Left lung (tissue), 10 donors: Measurements from ENCODE around the gene MYLK. TPM values are rescaled to one million over a fixed set of nuclear protein-coding genes. Genes with fewer than 3 reads are reported as not detected.

ENCODE experiments used
- ATAC-seq: fragments of 200-7000 bp; cut with Tn5 transposase; one replicate; pipeline ENCODE4 v1.9.1; 2020; ENCODE audit warnings: moderate library complexity
- DNase-seq, 4 donors: peaks; one replicate each; pipeline ENCODE4 v3.0.0-alpha.2; 2013 to 2020
- H3K27ac ChIP-seq, 2 donors: fragments of 200-600 bp; sonication (generic) in 1 of 2; one replicate each; pipeline versions ENCODE4 v1.5.0 to v1.8.0; 2020 to 2021
- H3K27me3 ChIP-seq, 2 donors: fragments of 200-600 bp; sonication (generic) in 1 of 2; one replicate each; pipeline versions ENCODE4 v1.5.0 to v1.8.0; 2020 to 2021
- H3K36me3 ChIP-seq, 2 donors: fragments of 200-600 bp; sonication (generic) in 1 of 2; one replicate each; pipeline versions ENCODE4 v1.5.0 to v1.8.0; 2020 to 2021
- H3K4me1 ChIP-seq, 2 donors: fragments of 200-600 bp; one replicate each; pipeline ENCODE4 v1.8.0; 2021
- H3K4me3 ChIP-seq, 2 donors: fragments of 200-600 bp; sonication (generic) in 1 of 2; one replicate each; pipeline versions ENCODE4 v1.5.0 to v1.8.0; 2020 to 2021; ENCODE audit warnings: mild to moderate bottlenecking in 1 of 2
- H3K9me3 ChIP-seq, 2 donors: fragments of 200-600 bp; sonication (generic) in 1 of 2; one replicate each; pipeline versions ENCODE4 v1.5.0 to v1.8.0; 2020 to 2021
- CTCF ChIP-seq, 2 donors: fragments of 200-600 bp; sonication (generic) in 1 of 2; IDR thresholded peaks; one replicate each; pipeline versions ENCODE4 v1.5.0 to v1.8.0; 2021; ENCODE audit warnings: antibody characterized with exemption in 2 of 2
- intact Hi-C, 2 donors: fragments of 100-400 bp; cut with DNase I; formaldehyde crosslinking; loops; one replicate each; pipeline versions ENCODE4 v1.11.2 to v1.14.2; 2022
- polyA plus RNA-seq, 6 donors: library from polyadenylated mRNA; unstranded; fragments of 120-200 nt; gene quantifications; one replicate each; pipeline ENCODE4 v1.2.1, GENCODE V29; 2013; ENCODE audit not compliant: insufficient read length in 6 of 6
- total RNA-seq, 2 donors: library from RNA; stranded (reverse); fragmentation: NEBNext Ultra II Directional; extraction: Animal tissue kit (Norgen Biotek cat#: 25700); gene quantifications; one replicate each; pipeline ENCODE4 v1.2.1, GENCODE V29; 2021
- donor health status: DM: no; HTN: yes; CAD: no.
- donor health status: DM: no; HTN: no; CAD: no.

MYLK gene
- total and polyA plus RNA-seq, 8 donors, result 155 to 468 (median 410) TPM

- DNase-seq, result no peak
- H3K27me3 ChIP-seq, result no peaks in the 10 kb centered on the region
- intact Hi-C loops, result no loop called here
- no peak for TF ChIP-seq CTCF (IDR thresholded peaks at IDR 0.05)
- no peaks in the 10 kb centered on the region for H3K4me1 ChIP-seq
- ATAC-seq, result no peak
- H3K36me3 ChIP-seq, result no peaks in the 10 kb centered on the region
- H3K9me3 ChIP-seq, result peaks cover 0 to 16% of the 10 kb centered on the region in 2 donors
- no peak overlapping the region for H3K4me3 ChIP-seq
- peak overlapping the region in 1 of 2 donors; percentile 13 for H3K27ac ChIP-seq
Measured at GRCh38 chr3:123834631-123835030, 49.5 kb downstream of the MYLK start.

GRCh38 chr3:123833398-123833785 lies 50.7 kb downstream of the MYLK start:
- no peak overlapping the region for H3K27ac ChIP-seq
- H3K36me3 ChIP-seq, result no peaks in the 10 kb centered on the region
- H3K4me1 ChIP-seq, result no peaks in the 10 kb centered on the region
- intact Hi-C loops, result no loop called here
- TF ChIP-seq CTCF (IDR thresholded peaks at IDR 0.05), result no peak
- H3K27me3 ChIP-seq, result no peaks in the 10 kb centered on the region
- H3K9me3 ChIP-seq, result peaks cover 0 to 16% of the 10 kb centered on the region in 2 donors
- H3K4me3 ChIP-seq, result no peak overlapping the region
- no peak for ATAC-seq
- no peak for DNase-seq

- no peaks in the 10 kb centered on the region for H3K4me1 ChIP-seq
- no peaks in the 10 kb centered on the region for H3K36me3 ChIP-seq
- intact Hi-C loops, result no loop called here
- no peak for DNase-seq
- H3K27me3 ChIP-seq, result no peaks in the 10 kb centered on the region
- no peak for TF ChIP-seq CTCF (IDR thresholded peaks at IDR 0.05)
- peaks cover 0 to 16% of the 10 kb centered on the region in 2 donors for H3K9me3 ChIP-seq
- no peak overlapping the region for H3K27ac ChIP-seq
- no peak for ATAC-seq
- no peak overlapping the region for H3K4me3 ChIP-seq
Measured at GRCh38 chr3:123832692-123833397, 51.3 kb downstream of the MYLK start.

GRCh38 chr3:123831420-123831819 lies 52.7 kb downstream of the MYLK start:
- H3K9me3 ChIP-seq, result peaks cover 0 to 28% of the 10 kb centered on the region in 2 donors
- intact Hi-C loops, result no loop called here
- no peak for TF ChIP-seq CTCF (IDR thresholded peaks at IDR 0.05)
- ATAC-seq (no peak), DNase-seq (no peak)
- no peaks in the 10 kb centered on the region for H3K4me1 ChIP-seq
- H3K4me3 ChIP-seq, result no peak overlapping the region
- H3K27me3 ChIP-seq, result no peaks in the 10 kb centered on the region
- H3K27ac ChIP-seq, result no peak overlapping the region
- no peaks in the 10 kb centered on the region for H3K36me3 ChIP-seq

- Histone ChIP-seq H3K27ac (no peak overlapping the region), H3K4me1 (no peaks in the 10 kb centered on the region), H3K27me3 (no peaks in the 10 kb centered on the region), H3K36me3 (no peaks in the 10 kb centered on the region), H3K9me3 (peaks cover 0 to 19% of the 10 kb centered on the region in 2 donors), H3K4me3 (no peak overlapping the region)
- DNase-seq (no peak), ATAC-seq (no peak)
- TF ChIP-seq CTCF (IDR thresholded peaks at IDR 0.05), result no peak
- intact Hi-C loops, result no loop called here
Measured at GRCh38 chr3:123821920-123822319, 62.2 kb downstream of the MYLK start.
